Transverse colon (tissue), 4 donors: ENCODE measurements around the gene KRTAP6-3. TPM values are rescaled to one million over a fixed set of nuclear protein-coding genes. Genes with fewer than 3 reads are reported as not detected.

Source experiments
- DNase-seq: peaks from one replicate; pipeline ENCODE4 v3.0.0-alpha.2; 2019
- H3K27ac ChIP-seq, 4 donors: fragments of 200-600 bp; sonication (generic); 2 replicates each; pipeline ENCODE4 v1.5.1; 2016 to 2018; ENCODE audit warnings: inconsistent platforms in 4 of 4
- H3K27me3 ChIP-seq: fragments of 200-600 bp; sonication (generic); 2 replicates; pipeline ENCODE4 v1.5.1; 2017; ENCODE audit warnings: inconsistent platforms
- H3K36me3 ChIP-seq, 4 donors: fragments of 200-600 bp; sonication (generic); 2 replicates each; pipeline ENCODE4 v1.5.1; 2017 to 2019; ENCODE audit warnings: inconsistent platforms in 4 of 4
- H3K4me1 ChIP-seq, 4 donors: fragments of 200-600 bp; sonication (generic); 2 replicates each; pipeline ENCODE4 v1.5.1; 2017 to 2020; ENCODE audit warnings: inconsistent platforms in 4 of 4
- H3K4me3 ChIP-seq, 4 donors: fragments of 200-600 bp; sonication (generic); 1 replicate in 1 of 4; 2 replicates in 3 of 4; pipeline versions ENCODE4 v1.5.1 to v1.6.1; 2017 to 2019; ENCODE audit warnings: inconsistent platforms in 4 of 4
- H3K9me3 ChIP-seq, 2 donors: fragments of 200-600 bp; sonication (generic); 2 replicates each; pipeline ENCODE4 v1.5.1; 2017 to 2019; ENCODE audit warnings: inconsistent platforms in 2 of 2
- CTCF ChIP-seq, 5 experiments: fragments of 200-600 bp in 3 of 5; fragments of 450-650 bp in 2 of 5; sonication (generic) in 3 of 5; IDR thresholded peaks; 1 replicate in 2 of 5; 2 replicates in 3 of 5; pipeline ENCODE4 v1.5.1; 2016 to 2017; ENCODE audit warnings: antibody characterized with exemption in 5 of 5, inconsistent platforms in 3 of 5, mild to moderate bottlenecking in 2 of 5, moderate library complexity in 1 of 5
- EP300 ChIP-seq: sonication (generic); formaldehyde crosslinking; IDR thresholded peaks from one replicate; pipeline ENCODE4 v1.6.1; 2017; ENCODE audit warnings: antibody characterized with exemption, low read depth
- POLR2A ChIP-seq: fragments of 450-650 bp; IDR thresholded peaks from one replicate; pipeline ENCODE4 v1.6.1; 2016; ENCODE audit warnings: antibody characterized with exemption, mild to moderate bottlenecking, moderate library complexity
- POLR2AphosphoS5 ChIP-seq, 3 donors: sonication (generic); formaldehyde crosslinking; IDR thresholded peaks; one replicate each; pipeline ENCODE4 v1.6.1; 2016; ENCODE audit warnings: antibody characterized with exemption in 3 of 3
- WGBS, 2 donors: methylation state at CpG; one replicate each; pipeline ENCODE4 v1.1.5; 2018; ENCODE audit warnings: low coverage in 1 of 2; 5-methylcytosine and 5-hydroxymethylcytosine counted together
- in situ Hi-C, 4 donors: fragments of 200-750 bp; cut with MboI; loops; one replicate each; pipeline versions ENCODE4 v1.15.0 to v1.15.1; 2017; ENCODE audit warnings: low sequenced_read_pairs in 3 of 4, low pct_ligation_motif_present in 1 of 4, low pct_unique_long_range_greater_than_20kb in 1 of 4
- intact Hi-C: fragments of 100-400 bp; cut with DNase I; formaldehyde crosslinking; loops from one replicate; pipeline ENCODE4 v1.15.1; 2023; ENCODE audit warnings: low total_unique reads
- total RNA-seq, 4 donors: library from RNA; depleted of rRNA; stranded (reverse); fragments of >200 nt; gene quantifications; one replicate each; pipeline ENCODE4 v1.1.0, GENCODE V29; 2016

Gene KRTAP6-3
- total RNA-seq, 4 donors from 2014 or later: not detected

- intact Hi-C loops (no loop called here), in situ Hi-C loops (no loop called here)
- 80 to 95% methylated on average over 2 of the region's 2 CpGs for WGBS, 2 donors
- Histone ChIP-seq H3K4me1 (no peaks in the 10 kb centered on the region), H3K27ac (no peak overlapping the region), H3K9me3 (no peaks in the 10 kb centered on the region), H3K36me3 (no peaks in the 10 kb centered on the region), H3K4me3 (no peak overlapping the region), H3K27me3 (no peaks in the 10 kb centered on the region)
- TF ChIP-seq CTCF (IDR thresholded peaks at IDR 0.05) (no peak), POLR2AphosphoS5 (IDR thresholded peaks at IDR 0.05) (no peak), EP300 (no peak), POLR2A (no peak)
- no peak for DNase-seq
Measured at GRCh38 chr21:30561957-30562356, 30.3 kb upstream of the KRTAP6-3 start.

GRCh38 chr21:30563072-30563471 is 29.2 kb upstream of the KRTAP6-3 start:
- Histone ChIP-seq H3K9me3 (no peaks in the 10 kb centered on the region), H3K4me1 (no peaks in the 10 kb centered on the region), H3K4me3 (no peak overlapping the region), H3K27me3 (no peaks in the 10 kb centered on the region), H3K36me3 (no peaks in the 10 kb centered on the region), H3K27ac (no peak overlapping the region)
- intact Hi-C loops: no loop called here
- in situ Hi-C loops: no loop called here
- WGBS, 2 donors: 54 to 66% methylated on average over 6 of the region's 6 CpGs
- no peak for DNase-seq
- no peak for TF ChIP-seq POLR2AphosphoS5 (IDR thresholded peaks at IDR 0.05)
- TF ChIP-seq CTCF (IDR thresholded peaks at IDR 0.05): no peak
- TF ChIP-seq POLR2A: no peak
- no peak for TF ChIP-seq EP300

- no peak overlapping the region for H3K4me3 ChIP-seq
- H3K36me3 ChIP-seq: no peaks in the 10 kb centered on the region
- H3K27ac ChIP-seq: no peak overlapping the region
- no peaks in the 10 kb centered on the region for H3K27me3 ChIP-seq
- H3K9me3 ChIP-seq: no peaks in the 10 kb centered on the region
- no peak for DNase-seq
- H3K4me1 ChIP-seq: no peaks in the 10 kb centered on the region
- in situ Hi-C loops: no loop called here
- TF ChIP-seq POLR2A (no peak), CTCF (IDR thresholded peaks at IDR 0.05) (no peak), POLR2AphosphoS5 (IDR thresholded peaks at IDR 0.05) (no peak), EP300 (no peak)
- 76 to 100% methylated on average over 1 to 2 of the region's 2 CpGs for WGBS, 2 donors
- intact Hi-C loops: no loop called here
Measured at GRCh38 chr21:30563630-30564029, 28.6 kb upstream of the KRTAP6-3 start.

GRCh38 chr21:30567617-30568016 is 24.6 kb upstream of the KRTAP6-3 start:
- DNase-seq: no peak
- Histone ChIP-seq H3K9me3 (no peaks in the 10 kb centered on the region), H3K4me3 (no peak overlapping the region), H3K27ac (no peak overlapping the region), H3K36me3 (no peaks in the 10 kb centered on the region), H3K27me3 (no peaks in the 10 kb centered on the region), H3K4me1 (no peaks in the 10 kb centered on the region)
- TF ChIP-seq POLR2AphosphoS5 (IDR thresholded peaks at IDR 0.05) (no peak), POLR2A (no peak), EP300 (no peak), CTCF (IDR thresholded peaks at IDR 0.05) (no peak)
- in situ Hi-C loops: no loop called here
- intact Hi-C loops: no loop called here
